Ishikawa (cell line): ENCODE measurements around the gene CAPN11.

ENCODE experiments used
- CEBPB ChIP-seq: IDR thresholded peaks from 2 replicates; pipeline ENCODE4 v1.6.1; 2012
- EGR1 ChIP-seq: IDR thresholded peaks from 2 replicates; pipeline ENCODE4 v1.6.1; 2012
- EP300 ChIP-seq: IDR thresholded peaks from 2 replicates; pipeline ENCODE4 v1.6.1; 2012; ENCODE audit warnings: borderline replicate concordance
- FOXM1 ChIP-seq: IDR thresholded peaks from 2 replicates; pipeline ENCODE4 v1.6.1; 2012; ENCODE audit warnings: low read depth, borderline replicate concordance
- MAX ChIP-seq: IDR thresholded peaks from 2 replicates; pipeline ENCODE4 v1.6.1; 2012
- RAD21 ChIP-seq: IDR thresholded peaks from 2 replicates; pipeline ENCODE4 v1.6.1; 2012; ENCODE audit warnings: low read depth
- REST ChIP-seq: IDR thresholded peaks from 2 replicates; pipeline ENCODE4 v1.6.1; 2012; ENCODE audit warnings: low read depth, mild to moderate bottlenecking
- TAF1 ChIP-seq: IDR thresholded peaks from 2 replicates; pipeline ENCODE4 v1.6.1; 2012; ENCODE audit warnings: low read depth, mild to moderate bottlenecking
- TCF12 ChIP-seq: IDR thresholded peaks from 2 replicates; pipeline ENCODE4 v1.6.1; 2012; ENCODE audit warnings: low read depth
- YY1 ChIP-seq: IDR thresholded peaks from 2 replicates; pipeline ENCODE4 v1.6.1; 2012; ENCODE audit warnings: low read depth
- ZBTB7A ChIP-seq: IDR thresholded peaks from 2 replicates; pipeline ENCODE4 v1.6.1; 2012; ENCODE audit warnings: low read depth
- TF ChIP-seq, protein P1 (sequence below): IDR thresholded peaks from 2 replicates; pipeline ENCODE4 v1.6.1; 2012

DNA sequence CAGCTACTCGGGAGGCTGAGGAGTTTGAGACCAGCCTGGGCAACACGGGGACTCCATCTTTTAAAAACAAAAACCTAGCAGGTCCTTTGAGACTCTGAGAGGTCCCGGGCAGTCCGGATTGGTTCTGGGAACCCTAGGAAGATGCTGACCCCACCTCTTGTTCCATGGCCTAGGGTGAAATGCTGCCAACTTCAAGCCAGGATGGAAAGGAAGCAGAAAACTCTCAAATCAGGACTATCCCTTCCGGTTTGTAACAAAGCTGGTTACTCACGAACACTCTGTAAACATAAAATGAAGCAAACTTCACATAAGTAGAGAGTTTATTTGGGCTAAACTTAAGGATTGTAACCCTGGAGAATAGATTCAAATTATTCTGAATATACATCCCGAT lies 28.0 kb downstream of the CAPN11 start:
- TF ChIP-seq MAX: no peak
- no peak for TF ChIP-seq EGR1
- no peak for TF ChIP-seq CEBPB
- TF ChIP-seq, protein P1, sequence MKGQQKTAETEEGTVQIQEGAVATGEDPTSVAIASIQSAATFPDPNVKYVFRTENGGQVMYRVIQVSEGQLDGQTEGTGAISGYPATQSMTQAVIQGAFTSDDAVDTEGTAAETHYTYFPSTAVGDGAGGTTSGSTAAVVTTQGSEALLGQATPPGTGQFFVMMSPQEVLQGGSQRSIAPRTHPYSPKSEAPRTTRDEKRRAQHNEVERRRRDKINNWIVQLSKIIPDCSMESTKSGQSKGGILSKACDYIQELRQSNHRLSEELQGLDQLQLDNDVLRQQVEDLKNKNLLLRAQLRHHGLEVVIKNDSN: no peak
- TF ChIP-seq EP300: no peak
- no peak for TF ChIP-seq ZBTB7A
- no peak for TF ChIP-seq TAF1
- no peak for TF ChIP-seq REST
- TF ChIP-seq RAD21: no peak
- no peak for TF ChIP-seq TCF12
- no peak for TF ChIP-seq FOXM1
- no peak for TF ChIP-seq YY1
